Skeletal muscle tissue (tissue), 4 donors: ENCODE results near the gene SPG7. TPM values are rescaled to one million over a fixed set of nuclear protein-coding genes. Genes with fewer than 3 reads are reported as not detected.

Experiments
- H3K27ac ChIP-seq: one replicate; pipeline ENCODE4 v1.7.0; 2013; ENCODE audit warnings: mild to moderate bottlenecking, low read depth, low read length, inconsistent platforms
- H3K27me3 ChIP-seq, 3 donors: one replicate each; pipeline ENCODE4 v1.7.0; 2013; ENCODE audit warnings: low read length in 3 of 3; ENCODE audit not compliant: control insufficient read depth in 3 of 3, insufficient read depth in 3 of 3
- H3K36me3 ChIP-seq, 3 donors: one replicate each; pipeline ENCODE4 v1.7.0; 2013; ENCODE audit warnings: low read length in 3 of 3; ENCODE audit not compliant: control insufficient read depth in 3 of 3, insufficient read depth in 3 of 3
- H3K4me1 ChIP-seq, 3 donors: one replicate each; pipeline ENCODE4 v1.7.0; 2013; ENCODE audit warnings: low read length in 3 of 3, mild to moderate bottlenecking in 3 of 3; ENCODE audit not compliant: control insufficient read depth in 3 of 3, insufficient read depth in 3 of 3
- H3K4me3 ChIP-seq, 3 donors: one replicate each; pipeline ENCODE4 v1.7.0; 2013; ENCODE audit warnings: low read length in 3 of 3
- H3K9ac ChIP-seq, 3 donors: one replicate each; pipeline ENCODE4 v1.7.0; 2013; ENCODE audit warnings: low read length in 3 of 3, mild to moderate bottlenecking in 3 of 3, moderate library complexity in 2 of 3, low read depth in 1 of 3
- H3K9me3 ChIP-seq, 3 donors: one replicate each; pipeline ENCODE4 v1.7.0; 2013; ENCODE audit warnings: low read length in 3 of 3; ENCODE audit not compliant: control insufficient read depth in 3 of 3
- total RNA-seq: library from RNA; depleted of rRNA; stranded (reverse); fragments of >200 nt; gene quantifications from one replicate; pipeline ENCODE4 v1.2.3, GENCODE V29; 2014
- donor health status: Osteomylitis.

The SPG7 gene
- total RNA-seq, 1 donor from 2014 or later, result 83.0 TPM

GRCh38 chr16:89593841-89594240 lies 85.6 kb downstream of the SPG7 start:
- H3K9me3 ChIP-seq, result no peaks in the 10 kb centered on the region
- H3K27me3 ChIP-seq, result no peaks in the 10 kb centered on the region
- H3K4me1 ChIP-seq, result no peaks in the 10 kb centered on the region
- H3K36me3 ChIP-seq, result no peaks in the 10 kb centered on the region
- no peak overlapping the region for H3K9ac ChIP-seq
- H3K27ac ChIP-seq, result no peak overlapping the region
- no peak overlapping the region for H3K4me3 ChIP-seq

- H3K4me3 ChIP-seq, result no peak overlapping the region
- no peaks in the 10 kb centered on the region for H3K36me3 ChIP-seq
- H3K9ac ChIP-seq, result no peak overlapping the region
- H3K27me3 ChIP-seq, result peaks cover 0 to 8% (median 7%) of the 10 kb centered on the region in 3 donors
- no peak overlapping the region for H3K27ac ChIP-seq
- no peaks in the 10 kb centered on the region for H3K4me1 ChIP-seq
- no peaks in the 10 kb centered on the region for H3K9me3 ChIP-seq
These were observed 87.3 kb downstream of the SPG7 start for GRCh38 chr16:89595330-89596060.

DNA sequence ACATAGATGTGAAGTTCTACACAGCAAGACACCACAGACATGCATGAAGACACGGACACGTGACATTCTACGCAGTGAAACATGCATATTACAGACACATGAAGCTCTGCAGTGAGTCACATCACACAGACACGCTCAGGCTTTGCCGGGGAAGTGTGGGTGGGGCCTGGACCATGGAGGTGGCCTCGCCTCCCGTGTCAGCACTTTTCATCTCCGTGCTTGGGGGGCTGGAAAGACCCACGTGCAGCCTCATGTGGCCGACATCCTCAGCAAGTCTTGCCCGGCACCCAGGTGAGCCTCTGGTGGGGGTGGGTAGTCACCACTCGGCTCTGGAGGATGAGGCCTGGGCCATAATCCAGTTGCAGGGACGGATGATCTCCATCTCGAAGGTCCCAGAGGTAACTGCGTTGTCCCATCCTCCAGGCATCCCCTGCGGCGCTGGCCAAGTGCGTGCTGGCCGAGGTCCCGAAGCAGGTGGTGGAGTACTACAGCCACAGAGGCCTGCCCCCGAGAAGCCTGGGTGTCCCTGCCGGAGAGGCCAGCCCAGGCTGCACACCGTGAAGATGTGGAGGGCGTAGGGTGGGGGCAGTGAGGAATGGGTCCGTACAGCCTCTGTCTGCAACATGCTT lies 88.0 kb downstream of the SPG7 start:
- Histone ChIP-seq H3K4me1 (no peaks in the 10 kb centered on the region), H3K36me3 (no peaks in the 10 kb centered on the region), H3K9ac (no peak overlapping the region), H3K9me3 (no peaks in the 10 kb centered on the region), H3K4me3 (no peak overlapping the region), H3K27ac (no peak overlapping the region), H3K27me3 (peaks cover 0 to 10% (median 7%) of the 10 kb centered on the region in 3 donors)

DNA sequence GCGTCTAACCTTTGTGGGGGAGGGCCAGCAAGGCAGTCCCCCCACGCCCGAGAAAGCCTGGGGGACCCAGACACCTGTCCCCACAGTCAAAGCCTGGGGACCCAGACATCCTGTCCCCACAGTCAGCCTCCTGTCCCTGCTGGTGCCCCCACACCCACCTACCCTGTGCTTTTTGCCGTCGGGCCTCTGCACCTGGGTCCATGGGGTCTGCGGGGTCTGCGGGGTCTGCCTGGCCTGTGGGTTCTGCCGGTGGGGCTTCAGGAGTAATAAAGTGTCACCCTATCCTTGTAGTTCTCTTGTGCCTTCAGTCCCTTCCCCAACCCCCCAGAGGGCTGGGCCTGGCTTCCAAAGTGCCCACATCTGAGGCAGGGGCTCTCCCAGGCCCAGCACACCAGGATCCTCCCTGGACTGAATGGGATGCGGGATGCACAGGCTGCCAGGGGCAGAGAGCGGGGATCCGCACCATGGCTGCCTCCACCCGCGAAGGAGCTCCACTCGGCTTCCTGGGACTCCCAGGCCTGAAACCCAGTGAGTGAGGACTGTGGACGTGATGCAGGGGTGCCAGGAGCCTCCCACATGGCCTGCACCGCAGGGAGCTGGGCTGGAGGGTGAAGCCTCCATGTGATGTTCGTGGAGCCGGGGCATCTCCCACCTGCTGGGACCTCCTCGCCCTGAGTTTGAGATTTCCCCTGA lies 88.9 kb downstream of the SPG7 start:
- Histone ChIP-seq H3K9ac (no peak overlapping the region), H3K27ac (no peak overlapping the region), H3K27me3 (peaks cover 3 to 10% (median 10%) of the 10 kb centered on the region in 3 donors), H3K9me3 (no peaks in the 10 kb centered on the region), H3K36me3 (no peaks in the 10 kb centered on the region), H3K4me3 (no peak overlapping the region), H3K4me1 (peaks cover 0 to under 1% (median 0%) of the 10 kb centered on the region in 3 donors)

GRCh38 chr16:89598199-89598598 lies 90.0 kb downstream of the SPG7 start:
- no peak overlapping the region for H3K27ac ChIP-seq
- H3K36me3 ChIP-seq, result no peaks in the 10 kb centered on the region
- no peak overlapping the region for H3K4me3 ChIP-seq
- no peak overlapping the region for H3K9ac ChIP-seq
- peaks cover 11 to 21% (median 16%) of the 10 kb centered on the region in 3 donors for H3K27me3 ChIP-seq
- peaks cover 0 to 7% (median 3%) of the 10 kb centered on the region in 3 donors for H3K4me1 ChIP-seq
- H3K9me3 ChIP-seq, result no peaks in the 10 kb centered on the region

DNA sequence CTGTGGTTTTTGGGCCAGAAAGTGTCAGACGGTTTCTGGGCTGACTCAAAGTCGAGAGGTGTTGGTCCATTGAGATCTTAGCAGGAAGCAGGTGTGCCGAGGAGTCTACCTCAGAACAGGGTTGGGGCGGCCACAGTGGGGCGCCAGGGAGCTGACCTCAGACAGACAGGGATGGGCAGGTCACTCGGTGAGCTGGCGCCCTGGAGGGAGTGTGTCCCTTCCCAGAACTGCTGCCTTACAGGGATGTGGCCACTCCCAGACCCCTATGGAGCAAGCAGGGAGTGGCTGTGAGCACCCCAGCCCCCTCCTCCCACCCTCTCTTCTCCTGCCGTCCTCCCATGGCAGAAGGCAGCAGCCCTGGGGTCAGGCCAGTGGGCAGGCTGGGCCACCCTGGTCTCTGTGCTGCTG lies 91.3 kb downstream of the SPG7 start:
- Histone ChIP-seq H3K36me3 (no peaks in the 10 kb centered on the region), H3K27me3 (peaks cover 11 to 22% (median 16%) of the 10 kb centered on the region in 3 donors), H3K27ac (no peak overlapping the region), H3K9me3 (no peaks in the 10 kb centered on the region), H3K9ac (no peak overlapping the region), H3K4me3 (no peak overlapping the region), H3K4me1 (peaks cover 0 to 7% (median 3%) of the 10 kb centered on the region in 3 donors)

- Histone ChIP-seq H3K36me3 (no peaks in the 10 kb centered on the region), H3K9ac (no peak overlapping the region), H3K9me3 (no peaks in the 10 kb centered on the region), H3K27ac (no peak overlapping the region), H3K27me3 (peaks cover 15 to 26% (median 16%) of the 10 kb centered on the region in 3 donors), H3K4me1 (peaks cover 0 to 7% (median 3%) of the 10 kb centered on the region in 3 donors), H3K4me3 (no peak overlapping the region)
These were observed 91.7 kb downstream of the SPG7 start for GRCh38 chr16:89599902-89600301.

DNA sequence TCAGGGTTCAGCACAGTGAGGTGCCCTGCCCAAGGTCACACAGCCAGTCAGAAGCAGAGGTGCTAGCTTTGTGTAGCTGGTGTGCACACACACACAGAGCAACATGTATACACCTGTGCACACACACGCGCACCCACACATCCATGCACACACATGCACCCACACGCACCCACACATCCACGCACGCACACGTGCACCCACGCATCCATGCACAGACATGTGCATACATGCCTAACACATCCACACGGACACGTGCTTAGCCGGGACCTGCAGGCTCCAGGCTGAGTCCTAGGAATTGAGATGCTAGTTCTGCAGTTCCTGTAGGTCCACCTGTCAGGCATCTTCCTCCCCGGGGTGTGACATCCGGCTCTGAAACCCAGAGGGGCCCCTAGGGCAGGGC lies 92.2 kb downstream of the SPG7 start:
- no peak overlapping the region for H3K27ac ChIP-seq
- peaks cover 20 to 31% (median 21%) of the 10 kb centered on the region in 3 donors for H3K27me3 ChIP-seq

GRCh38 chr16:89600956-89601355 lies 92.8 kb downstream of the SPG7 start:
- Histone ChIP-seq H3K27me3 (peaks cover 21 to 36% (median 25%) of the 10 kb centered on the region in 3 donors), H3K4me1 (peaks cover 0 to 7% (median 3%) of the 10 kb centered on the region in 3 donors), H3K36me3 (no peaks in the 10 kb centered on the region), H3K4me3 (no peak overlapping the region), H3K9me3 (no peaks in the 10 kb centered on the region), H3K27ac (no peak overlapping the region), H3K9ac (no peak overlapping the region)

More for the DNA sequence above, 92.2 kb downstream of the SPG7 start:
- no peaks in the 10 kb centered on the region for H3K9me3 ChIP-seq
- H3K4me3 ChIP-seq, result no peak overlapping the region
- peaks cover 0 to 7% (median 3%) of the 10 kb centered on the region in 3 donors for H3K4me1 ChIP-seq
- H3K9ac ChIP-seq, result no peak overlapping the region
- no peaks in the 10 kb centered on the region for H3K36me3 ChIP-seq

- no peaks in the 10 kb centered on the region for H3K36me3 ChIP-seq
- no peak overlapping the region for H3K27ac ChIP-seq
- H3K4me1 ChIP-seq, result peaks cover 0 to 7% (median 3%) of the 10 kb centered on the region in 3 donors
- H3K27me3 ChIP-seq, result peaks cover 21 to 36% (median 27%) of the 10 kb centered on the region in 3 donors
- no peak overlapping the region for H3K9ac ChIP-seq
- H3K4me3 ChIP-seq, result no peak overlapping the region
- H3K9me3 ChIP-seq, result no peaks in the 10 kb centered on the region
These were observed 93.7 kb downstream of the SPG7 start for GRCh38 chr16:89601906-89602272.
